GM12878 (cell line): ENCODE data around the gene TAMALIN.

Source experiments
- ATF2 ChIP-seq: IDR thresholded peaks from 2 replicates; pipeline ENCODE4 v1.6.1; 2012; ENCODE audit warnings: low read length, inconsistent platforms
- BHLHE40 ChIP-seq, 2 experiments: fragments of 450-650 bp in 1 of 2; IDR thresholded peaks; 2 replicates each; pipeline ENCODE4 v1.6.1; 2011 to 2017; ENCODE audit warnings: low read depth in 2 of 2, borderline replicate concordance in 1 of 2, improper control_type of control experiment in 1 of 2, low read length in 1 of 2, mild to moderate bottlenecking in 1 of 2
- CTCF ChIP-seq, 3 experiments: IDR thresholded peaks in 2 of 3; conservative IDR thresholded peaks in 1 of 3; 2 replicates each; pipeline ENCODE4 v1.5.1; 2011; ENCODE audit warnings: low read depth in 3 of 3, low read length in 3 of 3, mild to moderate bottlenecking in 3 of 3, control low read depth in 2 of 3, moderate library complexity in 2 of 3, inconsistent platforms in 1 of 3, mixed read lengths in 1 of 3; ENCODE audit not compliant: control insufficient read depth in 2 of 3, insufficient read depth in 1 of 3; ENCODE audit errors: extremely low read depth in 1 of 3
- EZH2 ChIP-seq: IDR thresholded peaks from 2 replicates; pipeline ENCODE4 v1.6.1; 2012; ENCODE audit warnings: low read depth, mild to moderate bottlenecking, control low read depth, inconsistent platforms, low read length, borderline replicate concordance; ENCODE audit not compliant: control insufficient read depth
- HDAC6 ChIP-seq: fragments of 200-600 bp; sonication (generic); IDR thresholded peaks from one replicate; pipeline ENCODE4 v1.8.0; 2017; ENCODE audit warnings: antibody characterized with exemption; ENCODE audit not compliant: unreplicated experiment
- JUNB ChIP-seq: IDR thresholded peaks from 2 replicates; pipeline ENCODE4 v1.6.1; 2016; ENCODE audit warnings: antibody characterized with exemption, mild to moderate bottlenecking
- MAX ChIP-seq: IDR thresholded peaks from 2 replicates; pipeline ENCODE4 v1.6.1; 2012; ENCODE audit warnings: low read depth, low read length, improper control_type of control experiment
- POU2F2 ChIP-seq: IDR thresholded peaks from 3 replicates; pipeline ENCODE4 v1.6.1; 2011; ENCODE audit warnings: low read depth, mild to moderate bottlenecking, low read length, borderline replicate concordance
- TAF1 ChIP-seq: IDR thresholded peaks from 2 replicates; pipeline ENCODE4 v1.6.1; 2011; ENCODE audit warnings: mild to moderate bottlenecking, low read depth, low read length, borderline replicate concordance
- ZNF24 ChIP-seq: fragments of 450-650 bp; IDR thresholded peaks from 2 replicates; pipeline ENCODE4 v1.6.1; 2017; ENCODE audit warnings: antibody characterized with exemption, mild to moderate bottlenecking
- ZNF274 ChIP-seq: IDR thresholded peaks from one replicate; pipeline ENCODE4 v1.8.0; 2011; ENCODE audit not compliant: insufficient read length, insufficient read depth
- ZNF622 ChIP-seq: fragments of 450-650 bp; IDR thresholded peaks from 2 replicates; pipeline ENCODE4 v1.6.1; 2017; ENCODE audit warnings: mild to moderate bottlenecking, inconsistent platforms
- TF ChIP-seq, protein P1 (sequence below): IDR thresholded peaks from 2 replicates; pipeline ENCODE4 v1.6.1; 2011; ENCODE audit warnings: low read depth, low read length, improper control_type of control experiment, borderline replicate concordance
- TF ChIP-seq, protein P2 (sequence below): fragments of 450-650 bp; IDR thresholded peaks from 2 replicates; pipeline ENCODE4 v1.6.1; 2016; ENCODE audit warnings: mild to moderate bottlenecking

- TF ChIP-seq POU2F2 (no peak), EZH2 (no peak), MAX (no peak), CTCF (IDR thresholded peaks at IDR 0.05 in 2 of 3, conservative IDR thresholded peaks at IDR 0.05 in 1 of 3; ENCODE audit: control insufficient read depth in 2 of 3, extremely low read depth in 1 of 3, insufficient read depth in 1 of 3, low read depth in 3 of 3, low read length in 3 of 3) (no peak), BHLHE40 (IDR thresholded peaks at IDR 0.05; ENCODE audit: borderline replicate concordance in 1 of 2, low read depth in 2 of 2, low read length in 1 of 2) (no peak), ATF2 (no peak), ZNF274 (no peak), HDAC6 (no peak), TAF1 (no peak), ZNF24 (no peak), JUNB (no peak), ZNF622 (no peak)
- TF ChIP-seq, protein P1, sequence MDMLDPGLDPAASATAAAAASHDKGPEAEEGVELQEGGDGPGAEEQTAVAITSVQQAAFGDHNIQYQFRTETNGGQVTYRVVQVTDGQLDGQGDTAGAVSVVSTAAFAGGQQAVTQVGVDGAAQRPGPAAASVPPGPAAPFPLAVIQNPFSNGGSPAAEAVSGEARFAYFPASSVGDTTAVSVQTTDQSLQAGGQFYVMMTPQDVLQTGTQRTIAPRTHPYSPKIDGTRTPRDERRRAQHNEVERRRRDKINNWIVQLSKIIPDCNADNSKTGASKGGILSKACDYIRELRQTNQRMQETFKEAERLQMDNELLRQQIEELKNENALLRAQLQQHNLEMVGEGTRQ: no peak
- TF ChIP-seq, protein P2, sequence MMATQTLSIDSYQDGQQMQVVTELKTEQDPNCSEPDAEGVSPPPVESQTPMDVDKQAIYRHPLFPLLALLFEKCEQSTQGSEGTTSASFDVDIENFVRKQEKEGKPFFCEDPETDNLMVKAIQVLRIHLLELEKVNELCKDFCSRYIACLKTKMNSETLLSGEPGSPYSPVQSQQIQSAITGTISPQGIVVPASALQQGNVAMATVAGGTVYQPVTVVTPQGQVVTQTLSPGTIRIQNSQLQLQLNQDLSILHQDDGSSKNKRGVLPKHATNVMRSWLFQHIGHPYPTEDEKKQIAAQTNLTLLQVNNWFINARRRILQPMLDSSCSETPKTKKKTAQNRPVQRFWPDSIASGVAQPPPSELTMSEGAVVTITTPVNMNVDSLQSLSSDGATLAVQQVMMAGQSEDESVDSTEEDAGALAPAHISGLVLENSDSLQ: no peak
Measured at GRCh38 chr12:51986834-51987233, 19.9 kb upstream of the TAMALIN start.
